Measurements from ENCODE around the gene CYB561. TPM values are rescaled to one million over a fixed set of nuclear protein-coding genes. Genes with fewer than 3 reads are reported as not detected.

CYB561 gene
- total RNA-seq, 1 experiment from 2014 or later, result 40.1 TPM

DNA sequence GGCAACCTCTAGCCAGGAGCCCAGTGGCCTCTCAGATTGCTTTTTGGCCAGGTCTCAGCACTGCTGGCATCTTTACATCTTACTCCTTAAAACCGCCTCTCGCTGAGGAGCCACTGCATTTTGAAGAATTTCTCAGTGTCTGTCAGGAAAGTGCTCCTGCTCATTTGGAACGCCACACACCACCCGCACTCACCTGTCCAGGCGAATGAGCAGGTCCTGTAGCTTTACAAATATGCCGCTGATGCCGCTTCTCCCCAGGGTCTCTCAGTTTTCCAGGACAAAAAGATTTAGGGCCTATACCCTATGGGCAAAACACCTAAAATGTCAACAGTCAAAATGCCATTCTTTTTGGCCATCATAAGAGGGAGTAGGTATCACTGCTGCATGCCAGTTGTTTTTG, 22.1 kb downstream of the CYB561 start:
- in situ Hi-C loops (cut with HindIII; ENCODE audit: low pct_unique_long_range_greater_than_20kb, low sequenced_read_pairs), result no loop called here
- no peak for DNase-seq (ENCODE audit: low read depth)

DNA sequence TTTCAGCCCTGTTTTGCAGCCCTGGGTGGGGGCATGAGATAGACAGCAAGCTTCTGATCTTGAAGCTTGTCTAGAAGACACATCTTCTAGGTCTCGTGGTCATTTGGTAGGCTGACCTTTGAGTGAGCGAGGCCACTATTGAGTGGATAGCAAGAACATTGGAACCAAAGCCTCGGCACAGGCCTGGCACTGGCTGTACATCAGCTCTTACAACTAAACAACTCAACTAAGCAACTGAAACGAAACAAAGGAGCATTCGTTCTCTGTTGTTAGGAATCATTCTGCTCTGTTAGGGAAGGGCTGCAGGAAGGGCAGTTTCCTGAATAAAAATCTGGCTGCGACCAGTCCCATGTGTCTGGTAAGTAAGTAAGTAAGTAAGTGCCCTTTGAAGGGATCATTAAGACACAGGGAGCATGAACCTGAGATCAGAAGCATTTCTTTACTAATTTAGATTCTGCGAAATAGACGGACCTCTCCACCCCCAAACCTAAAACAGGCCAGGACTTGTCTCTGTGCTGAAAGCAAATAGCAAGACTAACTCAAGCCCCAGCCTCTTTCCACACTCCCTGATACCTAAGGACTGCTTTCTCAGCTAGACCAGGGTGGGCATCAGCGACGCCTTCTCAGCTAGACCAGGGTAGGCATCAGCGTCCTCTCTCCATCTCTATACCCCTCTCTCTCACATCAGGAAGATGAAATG, 22.7 kb downstream of the CYB561 start:
- in situ Hi-C loops (cut with HindIII; ENCODE audit: low pct_unique_long_range_greater_than_20kb, low sequenced_read_pairs), result no loop called here
- no peak for DNase-seq (ENCODE audit: low read depth)

DNA sequence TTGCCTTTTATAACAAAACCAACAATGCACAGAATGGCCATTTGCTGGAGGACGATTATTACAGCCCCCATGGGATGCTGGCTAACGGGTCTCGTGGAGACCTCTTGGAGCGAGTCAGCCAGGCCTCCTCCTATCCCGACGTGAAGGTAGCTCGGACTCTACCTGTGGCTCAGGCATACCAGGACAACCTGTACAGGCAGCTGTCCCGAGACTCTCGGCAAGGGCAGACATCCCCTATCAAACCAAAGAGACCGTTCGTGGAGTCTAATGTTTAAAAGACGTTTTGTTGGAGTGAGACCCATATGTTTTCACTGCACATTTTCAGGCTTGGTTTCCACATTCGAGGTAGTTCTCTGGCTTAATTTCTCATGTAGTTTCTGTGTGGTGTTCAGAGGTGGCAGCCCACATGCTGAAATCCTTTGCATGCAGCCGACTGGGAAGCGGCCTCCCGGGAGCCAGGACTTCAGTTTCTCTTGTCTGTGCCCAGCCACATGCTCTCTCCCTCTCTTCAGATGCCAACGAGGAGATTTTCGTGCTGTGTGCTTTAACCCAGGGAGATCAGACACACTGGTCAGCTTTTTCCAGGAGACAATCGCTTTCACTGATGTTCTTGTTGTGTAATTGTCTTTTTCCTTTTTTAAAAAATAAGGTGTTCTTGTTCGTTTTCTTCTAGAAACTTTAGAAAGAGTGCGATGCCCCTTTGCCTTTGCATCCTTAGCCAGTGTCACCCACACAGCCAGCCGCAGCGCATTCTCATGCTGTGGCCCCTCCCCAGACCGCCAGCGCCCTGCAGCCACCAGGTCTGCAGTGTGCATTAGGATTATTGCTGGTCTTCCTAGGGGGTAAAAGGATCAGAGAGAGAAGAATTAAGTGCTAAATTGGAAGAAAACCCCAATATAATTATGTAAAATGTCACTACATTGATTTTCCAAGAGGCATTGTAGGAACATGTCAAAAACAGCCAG, 24.1 kb downstream of the CYB561 start:
- DNase-seq (ENCODE audit: low read depth), result no peak
- in situ Hi-C loops (cut with HindIII; ENCODE audit: low pct_unique_long_range_greater_than_20kb, low sequenced_read_pairs), result no loop called here

DNA sequence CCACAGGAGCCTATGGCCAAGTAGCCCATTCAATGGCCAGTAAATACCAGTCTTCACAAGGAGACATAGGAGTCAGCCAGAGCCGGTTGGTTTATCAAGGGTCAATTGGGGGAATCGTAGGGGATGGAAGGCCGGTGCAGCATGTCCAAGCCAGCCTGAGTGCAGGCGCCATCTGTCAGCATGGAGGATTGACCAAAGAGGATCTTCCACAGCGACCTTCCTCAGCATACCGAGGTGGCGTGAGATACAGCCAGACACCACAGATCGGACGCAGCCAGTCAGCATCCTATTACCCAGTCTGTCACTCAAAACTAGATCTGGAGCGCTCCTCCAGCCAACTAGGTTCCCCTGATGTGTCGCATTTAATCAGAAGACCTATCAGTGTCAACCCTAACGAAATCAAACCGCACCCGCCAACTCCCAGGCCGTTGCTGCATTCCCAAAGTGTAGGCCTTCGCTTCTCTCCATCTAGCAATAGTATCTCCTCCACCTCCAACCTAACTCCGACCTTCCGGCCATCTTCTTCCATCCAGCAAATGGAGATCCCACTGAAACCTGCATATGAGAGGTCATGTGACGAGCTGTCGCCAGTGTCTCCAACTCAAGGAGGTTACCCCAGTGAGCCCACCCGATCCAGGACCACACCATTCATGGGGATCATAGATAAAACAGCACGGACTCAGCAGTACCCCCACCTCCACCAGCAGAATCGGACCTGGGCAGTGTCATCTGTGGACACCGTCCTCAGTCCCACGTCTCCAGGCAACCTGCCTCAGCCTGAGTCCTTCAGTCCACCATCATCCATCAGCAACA, 25.0 kb downstream of the CYB561 start:
- no peak for DNase-seq (ENCODE audit: low read depth)

DNA sequence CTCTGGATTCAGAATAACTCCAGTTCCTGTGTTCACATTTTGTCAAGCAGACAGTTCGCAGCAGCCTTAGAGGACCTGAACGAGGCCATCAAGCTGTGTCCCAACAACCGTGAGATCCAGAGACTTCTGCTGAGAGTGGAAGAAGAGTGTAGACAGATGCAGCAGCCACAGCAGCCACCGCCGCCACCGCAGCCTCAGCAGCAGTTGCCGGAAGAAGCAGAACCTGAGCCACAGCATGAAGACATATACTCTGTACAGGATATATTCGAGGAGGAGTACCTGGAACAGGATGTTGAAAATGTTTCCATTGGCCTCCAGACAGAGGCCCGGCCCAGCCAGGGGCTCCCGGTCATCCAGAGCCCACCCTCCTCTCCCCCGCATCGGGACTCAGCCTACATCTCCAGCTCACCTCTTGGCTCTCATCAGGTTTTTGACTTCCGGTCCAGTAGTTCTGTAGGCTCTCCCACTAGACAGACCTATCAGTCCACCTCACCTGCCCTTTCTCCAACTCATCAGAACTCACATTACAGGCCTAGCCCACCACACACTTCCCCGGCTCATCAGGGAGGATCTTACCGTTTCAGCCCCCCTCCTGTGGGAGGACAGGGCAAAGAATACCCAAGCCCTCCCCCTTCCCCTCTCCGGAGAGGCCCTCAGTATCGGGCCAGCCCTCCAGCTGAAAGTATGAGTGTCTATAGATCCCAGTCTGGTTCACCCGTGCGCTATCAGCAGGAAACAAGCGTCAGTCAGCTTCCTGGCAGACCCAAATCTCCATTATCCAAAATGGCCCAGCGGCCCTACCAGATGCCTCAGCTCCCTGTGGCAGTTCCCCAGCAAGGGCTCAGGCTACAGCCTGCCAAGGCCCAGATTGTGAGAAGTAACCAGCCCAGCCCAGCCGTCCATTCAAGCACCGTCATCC, 25.9 kb downstream of the CYB561 start:
- no peak for DNase-seq (ENCODE audit: low read depth)
- in situ Hi-C loops (cut with HindIII; ENCODE audit: low pct_unique_long_range_greater_than_20kb, low sequenced_read_pairs), result no loop called here

More for the DNA sequence above, 25.0 kb downstream of the CYB561 start:
- in situ Hi-C loops (cut with HindIII; ENCODE audit: low pct_unique_long_range_greater_than_20kb, low sequenced_read_pairs), result no loop called here

DNA sequence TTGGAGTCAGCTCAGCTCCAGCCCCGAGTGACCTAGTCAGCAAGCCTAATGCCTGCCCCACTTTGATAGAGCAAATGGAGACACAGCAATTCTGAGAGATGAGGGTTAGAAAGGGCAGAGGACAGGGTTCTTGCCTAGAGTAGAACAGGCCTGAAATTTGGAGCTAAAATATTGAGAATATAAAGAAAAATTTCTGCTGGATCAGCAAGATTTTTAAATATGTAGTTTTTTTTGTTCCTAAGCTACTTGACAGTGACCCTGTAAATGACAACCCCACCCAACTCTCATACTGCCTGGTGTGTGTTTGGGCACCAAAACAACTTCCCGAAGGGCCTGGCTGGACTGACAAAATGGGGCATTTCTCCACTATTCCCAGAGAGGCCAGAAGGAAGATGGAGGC, 26.7 kb downstream of the CYB561 start:
- in situ Hi-C loops (cut with HindIII; ENCODE audit: low pct_unique_long_range_greater_than_20kb, low sequenced_read_pairs), result no loop called here
- no peak for DNase-seq (ENCODE audit: low read depth)

DNA sequence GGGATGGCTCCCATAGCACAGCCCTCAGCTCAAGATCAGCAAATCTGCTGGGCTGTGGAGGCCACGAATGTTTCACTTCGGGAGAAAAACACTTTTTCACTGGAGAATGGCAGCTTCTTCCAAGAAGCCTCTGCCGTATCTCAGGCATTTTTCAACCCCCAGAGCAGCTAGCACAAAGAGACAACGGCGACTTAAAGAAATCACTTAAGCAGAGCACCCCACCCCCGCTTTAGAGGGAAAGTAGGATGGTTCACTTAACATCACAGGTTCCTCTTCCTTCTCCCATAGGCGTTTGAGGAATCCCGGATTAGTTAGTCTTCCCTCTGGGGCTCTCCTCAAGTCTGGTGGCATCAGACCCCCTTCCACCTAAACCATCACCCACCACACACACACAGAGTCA, 27.6 kb downstream of the CYB561 start:
- in situ Hi-C loops (cut with HindIII; ENCODE audit: low pct_unique_long_range_greater_than_20kb, low sequenced_read_pairs), result no loop called here
- no peak for DNase-seq (ENCODE audit: low read depth)

DNA sequence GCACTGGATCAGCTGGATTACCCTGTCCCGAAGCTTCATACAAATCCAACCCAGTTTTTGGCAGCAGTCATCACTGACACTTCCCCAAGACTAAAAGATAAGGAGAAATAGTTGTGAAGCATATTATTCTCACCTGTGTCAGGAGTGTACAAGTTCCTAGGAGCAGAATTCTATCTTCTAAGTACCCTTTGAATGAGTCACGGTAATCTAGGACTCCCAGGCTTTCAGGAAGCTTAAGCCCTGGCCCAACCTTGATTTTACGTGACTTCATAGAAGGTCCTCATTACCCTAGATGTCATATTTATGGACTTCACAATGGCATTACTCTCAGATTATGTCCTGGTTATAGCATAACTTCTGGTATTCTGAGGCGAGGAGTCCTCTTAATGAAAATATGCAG, 31.9 kb downstream of the CYB561 start:
- in situ Hi-C loops (cut with HindIII; ENCODE audit: low pct_unique_long_range_greater_than_20kb, low sequenced_read_pairs), result no loop called here
- no peak for DNase-seq (ENCODE audit: low read depth)

DNA sequence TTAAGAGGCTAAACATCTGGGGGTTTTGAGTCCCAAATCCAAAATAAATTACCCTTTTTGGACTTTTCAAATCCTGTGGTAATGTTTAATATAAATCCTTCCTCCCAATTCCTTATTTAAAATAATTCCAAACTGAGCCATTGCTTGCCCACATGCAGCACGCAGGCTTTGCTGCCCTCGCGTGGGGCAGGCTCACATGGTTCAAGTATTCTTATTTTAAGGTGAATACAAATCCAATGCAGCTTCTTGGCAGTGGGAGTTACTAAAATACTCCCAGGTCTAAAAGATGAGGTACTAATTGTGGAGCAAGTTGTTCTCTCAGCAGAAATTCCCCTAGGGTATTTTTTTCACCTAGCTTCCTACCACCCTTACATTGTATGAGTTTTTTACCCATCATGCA, 33.0 kb downstream of the CYB561 start:
- in situ Hi-C loops (cut with HindIII; ENCODE audit: low pct_unique_long_range_greater_than_20kb, low sequenced_read_pairs), result no loop called here
- no peak for DNase-seq (ENCODE audit: low read depth)

DNA sequence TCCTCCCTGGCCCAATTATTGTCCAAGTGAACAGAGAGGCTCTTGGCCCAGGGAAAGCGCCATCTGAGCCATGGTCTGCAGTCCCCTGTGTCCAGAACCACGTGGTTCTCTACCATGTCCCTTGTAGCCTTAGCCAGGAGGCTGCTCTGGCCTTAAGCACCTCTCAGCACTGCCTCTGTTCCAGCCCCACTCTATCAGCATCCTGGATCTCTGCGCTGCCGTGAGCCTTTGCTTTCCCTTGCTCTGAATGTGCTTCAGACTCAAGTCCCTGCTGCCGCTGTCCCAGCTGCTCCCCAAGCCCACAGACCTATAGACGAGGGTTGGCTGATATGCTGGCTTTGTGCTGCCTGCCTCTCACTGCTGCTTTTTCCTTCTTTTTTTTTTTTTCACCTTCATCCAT, 33.9 kb downstream of the CYB561 start:
- DNase-seq (ENCODE audit: low read depth), result no peak
- in situ Hi-C loops (cut with HindIII; ENCODE audit: low pct_unique_long_range_greater_than_20kb, low sequenced_read_pairs), result no loop called here

DNA sequence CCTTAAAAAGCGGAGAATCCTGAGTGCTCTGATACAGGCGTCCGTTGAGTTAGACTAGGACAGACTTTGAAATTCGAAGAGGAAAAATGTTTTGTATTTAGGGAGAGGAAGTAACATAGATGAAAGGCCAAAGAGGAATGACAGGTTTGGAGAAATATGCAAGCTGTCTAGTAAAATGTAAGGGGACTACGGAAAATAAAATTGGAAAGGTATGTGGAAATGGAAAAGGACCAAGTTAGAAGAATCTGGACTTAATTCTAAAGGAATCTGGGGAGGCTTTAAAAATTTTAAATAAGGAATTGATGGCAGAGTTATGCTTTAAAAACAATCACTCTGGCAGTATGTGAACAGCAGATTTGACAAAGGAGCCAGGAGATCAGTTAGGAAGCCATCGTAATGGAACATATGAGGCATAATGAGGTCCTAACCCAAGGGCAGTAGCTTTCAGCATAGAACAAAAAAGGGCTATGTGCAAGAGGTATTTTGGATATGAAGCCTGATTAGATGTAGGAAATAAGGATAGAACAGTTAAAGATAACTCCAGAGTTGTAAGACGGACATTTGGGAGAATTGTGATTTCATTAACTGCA, 38.3 kb downstream of the CYB561 start:
- in situ Hi-C loops (cut with HindIII; ENCODE audit: low pct_unique_long_range_greater_than_20kb, low sequenced_read_pairs), result no loop called here
- DNase-seq (ENCODE audit: low read depth), result no peak

DNA sequence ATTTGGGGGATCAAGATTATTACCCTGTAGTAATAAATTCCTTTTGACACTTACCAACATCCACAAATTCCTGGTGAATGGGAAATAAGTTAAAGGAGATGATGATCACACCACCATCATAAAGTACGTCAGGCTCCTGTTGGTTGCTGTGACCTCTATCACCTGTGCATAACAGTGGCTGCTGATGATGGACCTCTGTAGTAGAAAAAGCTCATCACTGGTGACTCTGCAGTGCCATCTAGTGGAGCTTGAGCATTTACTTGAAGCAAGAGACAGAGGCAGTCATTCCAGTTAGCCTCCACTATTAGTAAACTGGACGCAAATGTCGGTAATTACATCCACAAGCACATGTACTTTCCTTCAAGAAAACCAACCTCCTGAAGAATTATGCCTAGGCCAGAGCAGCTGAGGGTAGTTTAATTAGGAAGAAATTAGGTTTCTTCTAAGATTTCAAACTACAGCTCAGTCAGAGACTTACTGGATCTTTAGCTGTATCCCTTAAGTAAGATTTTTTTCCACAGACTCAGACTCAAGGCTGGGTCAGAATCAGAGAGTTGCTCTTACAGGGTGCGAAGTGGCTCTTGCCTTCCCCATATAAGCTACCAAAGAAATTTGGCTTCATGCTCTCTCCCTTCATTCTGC, 39.3 kb downstream of the CYB561 start:
- DNase-seq (ENCODE audit: low read depth), result peak; percentile 73
- in situ Hi-C loops (cut with HindIII; ENCODE audit: low pct_unique_long_range_greater_than_20kb, low sequenced_read_pairs), result no loop called here

DNA sequence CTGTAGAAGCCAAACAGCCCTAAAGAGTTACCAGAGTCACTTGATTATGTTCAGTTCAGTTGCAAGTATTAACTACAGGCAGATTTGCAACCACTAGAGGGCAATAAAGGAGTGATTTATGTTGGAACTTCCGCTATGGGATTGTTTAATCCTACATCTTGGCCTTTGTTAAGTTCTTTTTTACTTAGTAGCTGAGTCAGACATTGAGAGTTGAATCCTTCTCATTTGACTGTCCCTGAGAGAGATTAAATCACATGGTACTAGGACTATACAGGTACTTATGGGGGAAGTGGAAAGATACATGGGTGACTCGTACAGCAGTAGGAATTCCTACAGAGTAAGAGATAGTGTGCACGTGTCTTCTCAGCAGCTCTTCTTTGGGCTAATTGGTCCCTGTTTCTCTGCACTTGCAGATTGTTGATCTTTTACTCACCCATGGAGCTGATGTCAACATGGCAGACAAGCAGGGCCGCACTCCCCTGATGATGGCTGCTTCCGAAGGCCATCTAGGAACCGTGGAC, 40.3 kb downstream of the CYB561 start:
- DNase-seq (ENCODE audit: low read depth), result peak; percentile 63
- in situ Hi-C loops (cut with HindIII; ENCODE audit: low pct_unique_long_range_greater_than_20kb, low sequenced_read_pairs), result no loop called here

DNA sequence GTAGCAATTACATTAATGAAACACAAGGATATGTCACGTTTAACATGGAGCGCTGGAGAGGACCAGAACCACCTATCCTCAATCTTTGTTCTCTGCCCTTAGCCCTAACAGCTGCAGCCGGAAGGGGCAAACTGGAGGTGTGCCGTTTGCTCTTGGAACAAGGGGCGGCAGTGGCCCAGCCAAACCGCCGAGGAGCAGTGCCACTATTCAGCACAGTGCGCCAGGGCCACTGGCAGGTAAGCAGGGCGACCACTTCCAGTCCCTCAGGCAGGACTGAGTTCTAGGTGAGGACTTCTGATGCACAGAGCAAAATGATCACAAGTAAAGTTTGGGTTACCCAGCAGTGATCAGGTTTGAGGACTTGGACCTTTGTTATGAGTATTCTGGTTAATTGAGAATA, 41.1 kb downstream of the CYB561 start:
- in situ Hi-C loops (cut with HindIII; ENCODE audit: low pct_unique_long_range_greater_than_20kb, low sequenced_read_pairs), result no loop called here
- no peak for DNase-seq (ENCODE audit: low read depth)

DNA sequence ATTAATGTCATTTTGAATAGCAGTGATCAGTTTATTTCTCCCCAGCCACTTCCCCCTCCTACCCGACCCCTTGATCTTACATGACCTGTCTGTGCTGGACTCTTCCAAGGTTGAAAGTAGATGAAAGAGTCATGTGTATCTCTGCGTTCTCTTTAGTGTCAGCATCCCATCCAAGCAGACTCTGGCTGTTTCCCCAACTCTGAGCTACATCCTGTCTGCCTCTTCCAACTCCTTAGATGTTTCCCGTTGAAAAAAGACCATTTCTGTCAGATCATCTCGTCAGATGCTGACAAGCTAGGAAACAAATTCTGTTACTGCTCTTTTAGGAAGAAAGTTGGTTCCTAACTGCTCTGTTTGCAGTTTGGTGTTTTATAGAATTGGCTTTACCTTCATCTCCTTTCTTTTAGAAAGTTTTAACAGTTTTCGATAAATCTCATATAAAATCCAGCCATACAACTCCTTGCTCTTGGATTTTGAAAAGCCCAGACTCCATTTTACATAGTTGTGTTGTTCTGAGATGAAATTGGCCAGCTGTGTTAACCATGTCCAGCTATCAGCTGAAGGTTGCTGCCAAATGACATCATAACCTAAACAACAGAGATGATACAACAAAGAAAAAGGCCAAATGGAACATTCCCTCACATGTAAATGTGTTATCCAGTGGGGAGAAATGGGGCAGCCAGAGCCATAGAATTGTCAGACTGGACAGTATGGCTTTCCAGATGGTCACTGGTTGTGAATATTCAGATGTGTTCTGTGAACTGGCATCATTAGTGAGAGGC, 43.5 kb downstream of the CYB561 start:
- in situ Hi-C loops (cut with HindIII; ENCODE audit: low pct_unique_long_range_greater_than_20kb, low sequenced_read_pairs), result no loop called here
- no peak for DNase-seq (ENCODE audit: low read depth)

DNA sequence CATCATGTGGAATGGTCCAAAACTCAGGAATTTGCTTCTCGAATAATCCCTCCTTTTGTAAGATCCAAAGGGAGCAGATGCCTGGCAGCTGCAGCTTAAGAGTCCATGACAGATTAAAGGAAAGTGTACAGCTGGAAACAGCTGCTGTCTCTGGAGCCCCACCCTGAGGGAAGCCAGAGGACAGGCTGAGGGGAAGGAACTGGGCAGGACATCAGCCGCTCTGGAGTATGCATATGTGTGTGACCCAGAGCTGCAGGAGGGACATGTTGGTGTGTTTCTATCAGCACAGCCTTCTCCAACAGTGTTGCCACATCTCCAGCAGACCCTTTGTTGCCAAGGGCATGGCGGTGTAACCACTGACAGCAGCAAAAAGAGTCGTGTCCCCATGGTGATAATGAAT, 46.2 kb downstream of the CYB561 start:
- DNase-seq (ENCODE audit: low read depth), result no peak
- in situ Hi-C loops (cut with HindIII; ENCODE audit: low pct_unique_long_range_greater_than_20kb, low sequenced_read_pairs), result no loop called here
